SHP77 treated with DMSO at 0.1 percent for 48 hours (cell line): Measurements from ENCODE around the gene FBXL13.
"Not testable (repeated sequence)": the region's sequence is repeated elsewhere in the genome, so short reads cannot be mapped to it uniquely, and the experiment has no call there.

Experiments used
- DNase-seq: peaks from one replicate; lab custom pipeline; 2025; lab: John Stamatoyannopoulos, UW

Gene FBXL13

GRCh38 chr7:103023578-103023977 lies 51.0 kb downstream of the FBXL13 start:
- not testable (repeated sequence) for DNase-seq

GRCh38 chr7:103021490-103021889 lies 53.1 kb downstream of the FBXL13 start:
- not testable (repeated sequence) for DNase-seq

- not testable (repeated sequence) for DNase-seq
Measured at GRCh38 chr7:103020876-103021275, 53.7 kb downstream of the FBXL13 start.

- DNase-seq: not testable (repeated sequence)
Measured at GRCh38 chr7:103018295-103018694, 56.3 kb downstream of the FBXL13 start.

- no peak for DNase-seq
Measured at GRCh38 chr7:103011650-103012049, 62.9 kb downstream of the FBXL13 start.

GRCh38 chr7:103010211-103010610 lies 64.4 kb downstream of the FBXL13 start:
- DNase-seq: no peak

GRCh38 chr7:103009466-103010185 lies 65.0 kb downstream of the FBXL13 start:
- DNase-seq: no peak

- no peak for DNase-seq
Measured at GRCh38 chr7:103003004-103003403, 71.6 kb downstream of the FBXL13 start.

GRCh38 chr7:103001210-103001609 lies 73.4 kb downstream of the FBXL13 start:
- DNase-seq: no peak

- no peak for DNase-seq
Measured at GRCh38 chr7:102996957-102997356, 77.6 kb downstream of the FBXL13 start.

GRCh38 chr7:102995609-102996008 lies 79.0 kb downstream of the FBXL13 start:
- not testable (repeated sequence) for DNase-seq

- no peak for DNase-seq
Measured at GRCh38 chr7:102994567-102994966, 80.0 kb downstream of the FBXL13 start.

- DNase-seq: no peak
Measured at GRCh38 chr7:102993718-102994029, 80.9 kb downstream of the FBXL13 start.

GRCh38 chr7:102992938-102993717 lies 81.5 kb downstream of the FBXL13 start:
- DNase-seq: no peak

- DNase-seq: no peak
Measured at GRCh38 chr7:102992509-102992937, 82.1 kb downstream of the FBXL13 start.

GRCh38 chr7:102991540-102992214 lies 82.9 kb downstream of the FBXL13 start:
- DNase-seq: no peak

GRCh38 chr7:102991077-102991539 lies 83.5 kb downstream of the FBXL13 start:
- DNase-seq: no peak

GRCh38 chr7:102990642-102991041 lies 84.0 kb downstream of the FBXL13 start:
- no peak for DNase-seq

- no peak for DNase-seq
Measured at GRCh38 chr7:102988631-102989560, 85.7 kb downstream of the FBXL13 start.

GRCh38 chr7:102988088-102988487 lies 86.5 kb downstream of the FBXL13 start:
- DNase-seq: no peak

- no peak for DNase-seq
Measured at GRCh38 chr7:102985176-102985783, 89.3 kb downstream of the FBXL13 start.
